A549 (cell line): ENCODE results near the gene OTUB2. TPM values are rescaled to one million over a fixed set of nuclear protein-coding genes. Genes with fewer than 3 reads are reported as not detected.

Experiments used
- ATAC-seq, 2 experiments: fragments of 200-7000 bp in 1 of 2; fragments of >200 bp in 1 of 2; cut with Nextera tagmentation in 1 of 2; cut with Tn5 transposase in 1 of 2; 3 replicates each; pipeline versions ENCODE4 v1.8.0 to v1.9.1; 2018 to 2020; ENCODE audit warnings: mild to moderate bottlenecking in 1 of 2, moderate library complexity in 1 of 2
- CTCF ChIA-PET: fragments of 300-600 bp; sonication (Branson Sonifier 250); formaldehyde crosslinking; extraction: SDS; loops from one replicate; lab custom pipeline; 2021; ENCODE audit warnings: antibody characterized with exemption, inconsistent platforms; lab: Yijun Ruan, JAX
- POLR2A ChIA-PET: fragments of 350-600 bp; formaldehyde crosslinking; extraction: SDS; loops from one replicate; lab custom pipeline; 2021; ENCODE audit warnings: antibody characterized with exemption, inconsistent platforms; lab: Yijun Ruan, JAX
- DNase-seq, 2 experiments: peaks; one replicate each; pipeline versions ENCODE4 v3.0.0 to v3.0.0-alpha.2; 2011 to 2016; ENCODE audit warnings: low read depth in 1 of 2, low spot score in 1 of 2
- FAIRE-seq: peaks from 2 replicates; lab custom pipeline; 2011; peaks lifted over from hg19 to GRCh38; lab: Jason Lieb, UNC
- H3K27ac ChIP-seq, 2 experiments: fragments of >200 bp; sonication (Bioruptor Twin); formaldehyde crosslinking; 3 replicates each; pipeline ENCODE4 v1.5.1; 2016 to 2017
- H3K4me1 ChIP-seq: fragments of >200 bp; sonication (Bioruptor Twin); formaldehyde crosslinking; 3 replicates; pipeline ENCODE4 v1.6.1; 2016
- H3K4me2 ChIP-seq: fragments of >200 bp; sonication (Bioruptor Twin); formaldehyde crosslinking; 3 replicates; pipeline ENCODE4 v1.6.1; 2016
- H3K4me3 ChIP-seq: fragments of >200 bp; sonication (Bioruptor Twin); formaldehyde crosslinking; 3 replicates; pipeline ENCODE4 v1.5.1; 2016
- H3K9me3 ChIP-seq: fragments of >200 bp; sonication (Bioruptor Twin); formaldehyde crosslinking; 3 replicates; pipeline ENCODE4 v1.6.1; 2016
- CHD2 ChIP-seq: fragments of 150-350 bp; IDR thresholded peaks from 2 replicates; pipeline ENCODE4 v1.6.1; 2014; ENCODE audit warnings: low read length; ENCODE audit not compliant: partially characterized antibody
- EHMT2 ChIP-seq: fragments of 200-600 bp; sonication (generic); IDR thresholded peaks from 2 replicates; pipeline ENCODE4 v1.6.1; 2016; ENCODE audit warnings: antibody characterized with exemption, low read depth, mild to moderate bottlenecking, moderate library complexity
- EP300 ChIP-seq, 2 experiments: fragments of >200 bp; sonication (Bioruptor Twin); formaldehyde crosslinking; IDR thresholded peaks; 2 replicates in 1 of 2; 3 replicates in 1 of 2; pipeline ENCODE4 v1.6.1; 2016 to 2017
- FOSB ChIP-seq: fragments of 250-450 bp; sonication (Bioruptor Pico); IDR thresholded peaks from 2 replicates; pipeline ENCODE4 v1.5.0; 2020; ENCODE audit warnings: mild to moderate bottlenecking, moderate library complexity
- FOSL2 ChIP-seq, 2 experiments: fragments of 450-650 bp in 1 of 2; fragments of >200 bp in 1 of 2; sonication (Bioruptor Twin) in 1 of 2; formaldehyde crosslinking; IDR thresholded peaks; 2 replicates each; pipeline versions ENCODE4 v1.5.0 to v1.6.1; 2016 to 2020; ENCODE audit warnings: mild to moderate bottlenecking in 1 of 2, moderate library complexity in 1 of 2
- HOXA7 ChIP-seq: fragments of 250-450 bp; sonication (Bioruptor Pico); IDR thresholded peaks from 2 replicates; pipeline ENCODE4 v1.5.0; 2020; ENCODE audit warnings: mild to moderate bottlenecking, moderate library complexity
- JUN ChIP-seq, 2 experiments: fragments of >200 bp; sonication (Bioruptor Twin); formaldehyde crosslinking; IDR thresholded peaks; 2 replicates in 1 of 2; 3 replicates in 1 of 2; pipeline ENCODE4 v1.6.1; 2016 to 2017
- KDM1A ChIP-seq: fragments of 200-600 bp; sonication (generic); IDR thresholded peaks from 2 replicates; pipeline ENCODE4 v1.6.1; 2016; ENCODE audit warnings: low read depth, mild to moderate bottlenecking
- NPAS2 ChIP-seq: fragments of 250-450 bp; sonication (Bioruptor Pico); IDR thresholded peaks from 2 replicates; pipeline ENCODE4 v1.8.0; 2022; ENCODE audit warnings: mild to moderate bottlenecking, moderate library complexity, borderline replicate concordance
- POLR2A ChIP-seq: IDR thresholded peaks from 2 replicates; pipeline ENCODE4 v1.6.1; 2012; ENCODE audit warnings: mild to moderate bottlenecking, low read length
- POLR2AphosphoS2 ChIP-seq: conservative IDR thresholded peaks from 2 replicates; pipeline ENCODE4 v1.6.1; 2012; ENCODE audit warnings: low read length, improper control_type of control experiment, inconsistent platforms
- RAD21 ChIP-seq, 2 experiments: fragments of >200 bp in 1 of 2; sonication (Bioruptor Twin) in 1 of 2; formaldehyde crosslinking in 1 of 2; IDR thresholded peaks in 1 of 2; conservative IDR thresholded peaks in 1 of 2; 2 replicates in 1 of 2; 3 replicates in 1 of 2; pipeline ENCODE4 v1.6.1; 2012 to 2018; ENCODE audit warnings: inconsistent platforms in 1 of 2
- RFX5 ChIP-seq: fragments of 450-650 bp; IDR thresholded peaks from 2 replicates; pipeline ENCODE4 v1.7.1; 2014; ENCODE audit warnings: antibody characterized with exemption, mild to moderate bottlenecking, moderate library complexity
- SMC3 ChIP-seq: fragments of >200 bp; sonication (Bioruptor Twin); formaldehyde crosslinking; IDR thresholded peaks from 3 replicates; pipeline ENCODE4 v1.6.1; 2018; ENCODE audit warnings: inconsistent platforms
- WGBS: methylation state at CpG from one replicate; pipeline ENCODE4 v1.1.6; 2017; ENCODE audit errors: missing lambda C conversion rate; 5-methylcytosine and 5-hydroxymethylcytosine counted together
- polyA plus RNA-seq, 4 experiments: library from polyadenylated mRNA; depleted of rRNA in 3 of 4; stranded (reverse); fragments of >200 nt; fragmentation: RNase III in 1 of 4; extraction: RNeasy Plus Mini Kit Qiagen cat#74134 plus additional on column Dnase treatment in 1 of 4; gene quantifications; 2 replicates in 3 of 4; 3 replicates in 1 of 4; pipeline ENCODE4 v1.2.3, GENCODE V29; 2011 to 2017
- TF ChIP-seq, protein P1 (sequence below): fragments of 250-450 bp; sonication (Bioruptor Pico); IDR thresholded peaks from 2 replicates; pipeline ENCODE4 v1.5.0; 2021; ENCODE audit warnings: mild to moderate bottlenecking, moderate library complexity, borderline replicate concordance
- TF ChIP-seq, protein P2 (sequence below): IDR thresholded peaks from 2 replicates; pipeline ENCODE4 v1.6.1; 2012; ENCODE audit warnings: low read depth, borderline replicate concordance
- TF ChIP-seq, protein P3 (sequence below): fragments of 150-350 bp; IDR thresholded peaks from 2 replicates; pipeline ENCODE4 v1.6.1; 2014; ENCODE audit warnings: low read depth, mild to moderate bottlenecking, low read length
- TF ChIP-seq, protein P4 (sequence below): fragments of 200-600 bp; sonication (generic); IDR thresholded peaks from 2 replicates; pipeline ENCODE4 v1.6.1; 2016; ENCODE audit warnings: antibody characterized with exemption, mild to moderate bottlenecking, moderate library complexity
- TF ChIP-seq, protein P5 (sequence below): IDR thresholded peaks from 2 replicates; pipeline ENCODE4 v1.6.1; 2012

The OTUB2 gene
- polyA plus RNA-seq, 2 of the 4 experiments (the other 2 are of a cell fraction), result 1.2 to 2.5 TPM

DNA sequence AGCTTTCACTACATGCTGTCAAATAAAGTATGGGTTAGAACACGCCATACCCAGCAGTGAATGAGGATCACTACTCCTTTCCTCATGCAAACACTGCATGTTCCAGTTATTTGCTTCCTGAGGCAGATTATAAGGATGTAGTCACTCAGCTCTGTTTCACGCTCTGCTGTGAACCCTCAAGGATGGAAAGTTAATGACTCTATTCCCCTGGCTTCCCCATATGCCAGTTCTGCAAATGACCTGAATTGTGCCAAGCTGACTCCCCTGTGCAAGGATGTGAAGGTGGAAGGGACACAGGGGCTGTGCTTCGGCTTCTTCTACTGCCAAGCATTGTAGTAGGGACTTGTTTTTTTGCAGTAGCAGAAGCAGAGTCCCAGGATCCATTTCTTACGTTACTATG, 61.8 kb downstream of the OTUB2 start:
- 88% methylated on average over 4 of the region's 4 CpGs for WGBS
- no peak overlapping the region for H3K27ac ChIP-seq
- H3K4me1 ChIP-seq, result no peaks in the 10 kb centered on the region
- FAIRE-seq, result no peak
- POLR2A ChIA-PET, result no interaction called here
- no peak for DNase-seq
- CTCF ChIA-PET, result interaction anchor here (1.6 kb wide), 1 partner anchor 148 kb away, joined by 3 read pairs; no protein-coding TSS in a partner anchor
- no peak for ATAC-seq
- H3K4me2 ChIP-seq, result no peak overlapping the region
- no peak overlapping the region for H3K4me3 ChIP-seq
- no peak for TF ChIP-seq CHD2
- no peak for TF ChIP-seq NPAS2
- TF ChIP-seq, all 56 proteins: peak for 0
- H3K9me3 ChIP-seq, result no peaks in the 10 kb centered on the region

GRCh38 chr14:94088516-94088915, 62.4 kb downstream of the OTUB2 start:
- CTCF ChIA-PET, result interaction anchor here (1.6 kb wide), 1 partner anchor 149 kb away, joined by 3 read pairs; no protein-coding TSS in a partner anchor
- POLR2A ChIA-PET, result no interaction called here
- no peak for ATAC-seq

More at GRCh38 chr14:94088516-94088915, 62.4 kb downstream of the OTUB2 start:
- H3K4me3 ChIP-seq, result no peak overlapping the region
- H3K4me1 ChIP-seq, result no peaks in the 10 kb centered on the region
- WGBS, result 86% methylated on average over 5 of the region's 5 CpGs
- no peak overlapping the region for H3K4me2 ChIP-seq
- H3K9me3 ChIP-seq, result no peaks in the 10 kb centered on the region
- FAIRE-seq, result no peak
- TF ChIP-seq, protein P1, sequence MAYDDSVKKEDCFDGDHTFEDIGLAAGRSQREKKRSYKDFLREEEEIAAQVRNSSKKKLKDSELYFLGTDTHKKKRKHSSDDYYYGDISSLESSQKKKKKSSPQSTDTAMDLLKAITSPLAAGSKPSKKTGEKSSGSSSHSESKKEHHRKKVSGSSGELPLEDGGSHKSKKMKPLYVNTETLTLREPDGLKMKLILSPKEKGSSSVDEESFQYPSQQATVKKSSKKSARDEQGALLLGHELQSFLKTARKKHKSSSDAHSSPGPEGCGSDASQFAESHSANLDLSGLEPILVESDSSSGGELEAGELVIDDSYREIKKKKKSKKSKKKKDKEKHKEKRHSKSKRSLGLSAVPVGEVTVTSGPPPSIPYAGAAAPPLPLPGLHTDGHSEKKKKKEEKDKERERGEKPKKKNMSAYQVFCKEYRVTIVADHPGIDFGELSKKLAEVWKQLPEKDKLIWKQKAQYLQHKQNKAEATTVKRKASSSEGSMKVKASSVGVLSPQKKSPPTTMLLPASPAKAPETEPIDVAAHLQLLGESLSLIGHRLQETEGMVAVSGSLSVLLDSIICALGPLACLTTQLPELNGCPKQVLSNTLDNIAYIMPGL, result no peak
- TF ChIP-seq EP300 (IDR thresholded peaks at IDR 0.05), result no peak
- TF ChIP-seq RAD21 (conservative IDR thresholded peaks at IDR 0.05 in 1 of 2, IDR thresholded peaks at IDR 0.05 in 1 of 2), result no peak
- no peak for TF ChIP-seq NPAS2
- TF ChIP-seq, protein P2, sequence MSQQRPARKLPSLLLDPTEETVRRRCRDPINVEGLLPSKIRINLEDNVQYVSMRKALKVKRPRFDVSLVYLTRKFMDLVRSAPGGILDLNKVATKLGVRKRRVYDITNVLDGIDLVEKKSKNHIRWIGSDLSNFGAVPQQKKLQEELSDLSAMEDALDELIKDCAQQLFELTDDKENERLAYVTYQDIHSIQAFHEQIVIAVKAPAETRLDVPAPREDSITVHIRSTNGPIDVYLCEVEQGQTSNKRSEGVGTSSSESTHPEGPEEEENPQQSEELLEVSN, result no peak
- no peak for TF ChIP-seq RFX5
- no peak for TF ChIP-seq HOXA7 (CRISPR knock-in tag)
- no peak for TF ChIP-seq JUN (IDR thresholded peaks at IDR 0.05)
- TF ChIP-seq POLR2A, result no peak
- no peak for TF ChIP-seq FOSL2 (IDR thresholded peaks at IDR 0.05)
- no peak for TF ChIP-seq FOSL2 (CRISPR knock-in tag; IDR thresholded peaks at IDR 0.05)
- TF ChIP-seq, protein P3, sequence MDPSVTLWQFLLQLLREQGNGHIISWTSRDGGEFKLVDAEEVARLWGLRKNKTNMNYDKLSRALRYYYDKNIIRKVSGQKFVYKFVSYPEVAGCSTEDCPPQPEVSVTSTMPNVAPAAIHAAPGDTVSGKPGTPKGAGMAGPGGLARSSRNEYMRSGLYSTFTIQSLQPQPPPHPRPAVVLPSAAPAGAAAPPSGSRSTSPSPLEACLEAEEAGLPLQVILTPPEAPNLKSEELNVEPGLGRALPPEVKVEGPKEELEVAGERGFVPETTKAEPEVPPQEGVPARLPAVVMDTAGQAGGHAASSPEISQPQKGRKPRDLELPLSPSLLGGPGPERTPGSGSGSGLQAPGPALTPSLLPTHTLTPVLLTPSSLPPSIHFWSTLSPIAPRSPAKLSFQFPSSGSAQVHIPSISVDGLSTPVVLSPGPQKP, result no peak
- TF ChIP-seq, protein P4, sequence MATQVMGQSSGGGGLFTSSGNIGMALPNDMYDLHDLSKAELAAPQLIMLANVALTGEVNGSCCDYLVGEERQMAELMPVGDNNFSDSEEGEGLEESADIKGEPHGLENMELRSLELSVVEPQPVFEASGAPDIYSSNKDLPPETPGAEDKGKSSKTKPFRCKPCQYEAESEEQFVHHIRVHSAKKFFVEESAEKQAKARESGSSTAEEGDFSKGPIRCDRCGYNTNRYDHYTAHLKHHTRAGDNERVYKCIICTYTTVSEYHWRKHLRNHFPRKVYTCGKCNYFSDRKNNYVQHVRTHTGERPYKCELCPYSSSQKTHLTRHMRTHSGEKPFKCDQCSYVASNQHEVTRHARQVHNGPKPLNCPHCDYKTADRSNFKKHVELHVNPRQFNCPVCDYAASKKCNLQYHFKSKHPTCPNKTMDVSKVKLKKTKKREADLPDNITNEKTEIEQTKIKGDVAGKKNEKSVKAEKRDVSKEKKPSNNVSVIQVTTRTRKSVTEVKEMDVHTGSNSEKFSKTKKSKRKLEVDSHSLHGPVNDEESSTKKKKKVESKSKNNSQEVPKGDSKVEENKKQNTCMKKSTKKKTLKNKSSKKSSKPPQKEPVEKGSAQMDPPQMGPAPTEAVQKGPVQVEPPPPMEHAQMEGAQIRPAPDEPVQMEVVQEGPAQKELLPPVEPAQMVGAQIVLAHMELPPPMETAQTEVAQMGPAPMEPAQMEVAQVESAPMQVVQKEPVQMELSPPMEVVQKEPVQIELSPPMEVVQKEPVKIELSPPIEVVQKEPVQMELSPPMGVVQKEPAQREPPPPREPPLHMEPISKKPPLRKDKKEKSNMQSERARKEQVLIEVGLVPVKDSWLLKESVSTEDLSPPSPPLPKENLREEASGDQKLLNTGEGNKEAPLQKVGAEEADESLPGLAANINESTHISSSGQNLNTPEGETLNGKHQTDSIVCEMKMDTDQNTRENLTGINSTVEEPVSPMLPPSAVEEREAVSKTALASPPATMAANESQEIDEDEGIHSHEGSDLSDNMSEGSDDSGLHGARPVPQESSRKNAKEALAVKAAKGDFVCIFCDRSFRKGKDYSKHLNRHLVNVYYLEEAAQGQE, result no peak
- no peak for TF ChIP-seq POLR2AphosphoS2
- TF ChIP-seq SMC3, result no peak
- no peak for TF ChIP-seq KDM1A
- TF ChIP-seq EHMT2, result no peak
- TF ChIP-seq, protein P5, sequence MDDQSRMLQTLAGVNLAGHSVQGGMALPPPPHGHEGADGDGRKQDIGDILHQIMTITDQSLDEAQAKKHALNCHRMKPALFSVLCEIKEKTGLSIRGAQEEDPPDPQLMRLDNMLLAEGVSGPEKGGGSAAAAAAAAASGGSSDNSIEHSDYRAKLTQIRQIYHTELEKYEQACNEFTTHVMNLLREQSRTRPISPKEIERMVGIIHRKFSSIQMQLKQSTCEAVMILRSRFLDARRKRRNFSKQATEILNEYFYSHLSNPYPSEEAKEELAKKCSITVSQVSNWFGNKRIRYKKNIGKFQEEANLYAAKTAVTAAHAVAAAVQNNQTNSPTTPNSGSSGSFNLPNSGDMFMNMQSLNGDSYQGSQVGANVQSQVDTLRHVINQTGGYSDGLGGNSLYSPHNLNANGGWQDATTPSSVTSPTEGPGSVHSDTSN, result no peak
- TF ChIP-seq FOSB (CRISPR knock-in tag), result no peak
- TF ChIP-seq, all 56 proteins: peak for 0
- no peak for DNase-seq
- no peak overlapping the region for H3K27ac ChIP-seq
